Middle frontal gyrus (tissue), 1 donor: ENCODE measurements around the gene IGSF9.
"Not testable (repeated sequence)": the region's sequence is repeated elsewhere in the genome, so short reads cannot be mapped to it uniquely, and the experiment has no call there.

Experiments used
- DNase-seq: peaks from one replicate; pipeline ENCODE4 v3.0.0-alpha.2; 2015; ENCODE audit warnings: low spot score; ENCODE audit errors: extremely low spot score

IGSF9 gene

GRCh38 chr1:159899634-159900033, 45.8 kb downstream of the IGSF9 start:
- DNase-seq, result not testable (repeated sequence)

DNA sequence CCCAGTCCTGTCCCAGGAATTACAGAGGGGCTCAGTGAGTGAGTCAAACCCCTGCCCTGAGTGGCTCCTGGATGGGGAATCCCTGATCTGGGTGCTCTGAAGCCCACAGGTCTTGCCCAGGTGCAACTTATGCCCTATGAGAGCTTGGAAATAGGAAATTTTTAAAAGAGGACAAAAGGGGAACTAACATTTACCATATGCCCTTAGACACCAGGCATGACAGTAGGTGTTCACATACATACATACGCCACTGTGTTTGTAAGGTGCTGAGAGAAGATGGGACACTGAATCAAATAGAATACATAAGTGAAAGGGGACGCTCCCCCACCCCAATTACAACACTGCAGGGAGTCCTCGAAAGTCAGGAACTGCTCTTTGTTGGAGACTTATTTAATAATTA, 46.9 kb downstream of the IGSF9 start:
- no peak for DNase-seq

GRCh38 chr1:159897962-159898361, 47.5 kb downstream of the IGSF9 start:
- DNase-seq, result no peak

- no peak for DNase-seq
These were observed 48.9 kb downstream of the IGSF9 start for GRCh38 chr1:159896546-159896930.

- no peak for DNase-seq
These were observed 49.4 kb downstream of the IGSF9 start for GRCh38 chr1:159895836-159896545.

GRCh38 chr1:159895286-159895685, 50.1 kb downstream of the IGSF9 start:
- DNase-seq, result no peak

DNA sequence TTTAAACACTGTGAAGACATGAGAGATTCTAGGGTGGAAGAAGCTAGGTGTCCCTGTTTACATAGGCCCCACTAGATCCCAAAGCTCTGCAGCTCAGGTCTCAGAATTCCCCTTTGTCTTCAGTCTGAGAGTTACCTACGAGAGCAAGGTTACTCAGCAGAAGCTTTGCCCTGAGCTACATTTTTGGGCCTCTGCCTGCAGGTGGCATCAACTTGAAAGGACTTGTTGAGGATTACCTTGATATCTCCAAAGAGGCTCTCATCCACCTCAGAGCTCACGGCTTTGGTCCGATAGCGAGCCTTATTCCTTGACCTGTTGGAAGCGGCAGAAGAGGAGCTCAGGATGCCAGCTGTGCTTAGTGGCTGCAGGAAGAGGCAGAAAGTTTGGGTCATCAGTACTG, 52.5 kb downstream of the IGSF9 start:
- DNase-seq, result no peak

- peak; percentile 61 for DNase-seq
These were observed 53.9 kb downstream of the IGSF9 start for GRCh38 chr1:159891275-159892157.

GRCh38 chr1:159890390-159890789, 55.0 kb downstream of the IGSF9 start:
- DNase-seq, result no peak

DNA sequence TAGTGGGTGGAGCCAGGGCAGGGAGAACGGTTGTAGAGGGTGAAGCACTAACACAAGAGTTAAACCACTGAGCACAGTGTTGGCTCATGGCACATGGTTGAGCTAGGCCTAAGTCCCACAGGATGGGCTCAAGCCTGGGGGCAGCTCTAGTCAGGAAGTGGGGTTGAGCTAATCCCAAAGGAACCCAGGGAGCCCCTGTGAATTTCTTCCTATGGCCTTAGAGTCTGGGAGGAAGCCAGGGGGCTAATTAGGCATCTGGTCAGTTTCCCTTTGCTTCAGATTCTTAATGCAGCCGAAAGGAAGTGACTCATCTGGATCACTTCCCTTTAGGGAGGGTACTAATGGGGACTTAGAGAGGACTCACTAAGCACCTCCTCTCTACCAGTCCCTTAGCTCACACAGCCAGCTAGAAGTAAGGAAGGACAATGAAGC, 55.6 kb downstream of the IGSF9 start:
- no peak for DNase-seq

GRCh38 chr1:159889202-159889601, 56.2 kb downstream of the IGSF9 start:
- DNase-seq, result no peak

GRCh38 chr1:159884296-159884695, 61.1 kb downstream of the IGSF9 start:
- no peak for DNase-seq

DNA sequence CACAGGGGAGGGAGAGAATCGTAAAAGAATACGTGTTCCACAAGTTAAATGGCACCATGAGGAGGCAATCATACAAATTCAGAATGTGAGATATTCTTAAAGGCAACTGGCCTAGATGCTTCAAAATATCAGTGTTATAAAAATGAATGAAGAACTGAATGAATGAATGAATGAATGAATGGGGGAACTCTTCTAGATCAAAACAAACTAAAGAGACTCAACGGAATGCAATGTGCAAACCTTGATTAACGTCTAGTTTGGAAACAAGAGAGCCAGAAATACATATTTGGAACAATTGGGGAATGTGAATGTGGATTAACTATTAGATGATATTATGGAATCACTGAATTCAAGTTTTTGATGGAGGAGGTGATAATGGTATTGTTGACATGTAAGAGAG, 62.3 kb downstream of the IGSF9 start:
- no peak for DNase-seq

- no peak for DNase-seq
These were observed 62.9 kb downstream of the IGSF9 start for GRCh38 chr1:159882527-159882862.

DNA sequence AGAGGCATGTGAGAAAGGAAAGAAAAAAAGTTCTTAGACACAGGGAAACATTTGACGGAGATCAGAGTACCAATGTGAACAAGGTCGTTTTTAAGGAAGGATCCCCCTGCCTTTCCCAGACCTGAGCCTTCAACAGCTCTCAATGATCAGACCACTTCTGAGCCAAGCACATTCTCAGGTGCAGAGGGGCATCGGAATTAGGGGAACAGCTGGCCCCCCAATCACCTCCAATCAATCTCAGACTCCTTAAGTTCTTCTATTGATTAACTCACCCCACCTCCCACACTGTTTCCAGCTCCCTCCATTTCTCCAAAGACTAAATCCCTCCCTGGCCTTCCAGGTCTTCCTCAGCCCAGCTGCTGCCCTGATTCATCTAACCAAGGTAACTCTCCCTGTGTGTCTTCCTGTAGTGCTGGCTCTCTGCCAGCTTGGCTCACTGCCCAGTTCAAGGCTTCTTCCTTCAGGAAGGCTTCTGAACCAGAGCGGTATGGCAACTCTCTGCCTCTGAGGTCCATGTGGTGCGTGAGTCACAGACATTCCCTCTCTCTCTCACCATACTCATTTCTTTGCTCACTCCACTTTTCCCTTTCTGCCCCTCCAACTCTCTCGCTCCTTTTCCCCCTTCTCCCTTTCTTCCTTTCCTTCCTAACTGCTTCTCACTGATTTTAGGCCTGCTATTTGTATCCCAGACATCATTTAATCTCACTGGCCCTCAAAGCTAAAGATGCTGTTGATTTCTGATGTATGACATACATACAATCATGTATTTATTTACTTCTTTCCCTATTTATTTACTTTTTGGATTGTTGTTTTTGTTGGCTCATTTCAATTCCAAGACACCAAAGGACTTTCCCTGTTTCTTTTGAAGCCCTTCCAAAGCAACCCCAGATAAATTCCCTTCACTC, 63.5 kb downstream of the IGSF9 start:
- no peak for DNase-seq

DNA sequence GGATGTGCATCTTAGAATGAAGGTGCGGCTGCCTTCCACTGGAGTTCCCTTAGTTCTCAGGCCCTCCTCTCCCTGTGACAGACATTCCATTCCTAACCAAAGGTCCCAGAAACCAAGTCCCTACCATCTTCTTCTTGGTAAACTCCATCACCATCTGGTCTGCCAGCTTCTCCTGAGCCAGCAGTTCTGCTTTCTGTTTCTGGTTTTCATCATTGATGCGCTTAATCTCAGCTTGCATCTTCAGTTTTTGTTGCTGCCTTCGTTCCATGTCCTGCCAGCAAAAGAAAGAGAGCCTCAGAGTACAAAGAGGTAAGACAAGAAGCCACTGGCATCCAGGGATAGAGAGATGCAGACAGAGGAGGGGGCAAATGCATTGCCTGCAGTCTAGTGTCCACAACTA, 65.0 kb downstream of the IGSF9 start:
- no peak for DNase-seq

GRCh38 chr1:159879977-159880376, 65.4 kb downstream of the IGSF9 start:
- DNase-seq, result no peak

DNA sequence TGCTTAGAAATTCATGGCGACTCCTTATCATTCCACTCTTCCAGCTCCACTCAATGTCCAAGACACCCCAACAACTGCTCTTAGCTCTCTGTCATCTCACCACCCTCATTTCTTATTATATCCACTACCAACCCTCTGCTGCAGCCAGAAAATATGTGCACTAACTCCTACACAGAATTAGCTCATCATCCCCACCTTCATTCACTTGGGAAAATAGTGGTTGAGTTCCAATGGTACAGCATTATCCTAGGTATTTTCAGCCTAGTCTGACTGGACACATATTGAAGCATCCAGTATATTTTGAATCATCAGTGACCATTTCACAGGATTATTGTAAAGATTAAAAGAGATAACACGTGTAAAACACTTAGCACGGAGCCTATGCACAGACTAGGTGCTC, 66.3 kb downstream of the IGSF9 start:
- no peak for DNase-seq

DNA sequence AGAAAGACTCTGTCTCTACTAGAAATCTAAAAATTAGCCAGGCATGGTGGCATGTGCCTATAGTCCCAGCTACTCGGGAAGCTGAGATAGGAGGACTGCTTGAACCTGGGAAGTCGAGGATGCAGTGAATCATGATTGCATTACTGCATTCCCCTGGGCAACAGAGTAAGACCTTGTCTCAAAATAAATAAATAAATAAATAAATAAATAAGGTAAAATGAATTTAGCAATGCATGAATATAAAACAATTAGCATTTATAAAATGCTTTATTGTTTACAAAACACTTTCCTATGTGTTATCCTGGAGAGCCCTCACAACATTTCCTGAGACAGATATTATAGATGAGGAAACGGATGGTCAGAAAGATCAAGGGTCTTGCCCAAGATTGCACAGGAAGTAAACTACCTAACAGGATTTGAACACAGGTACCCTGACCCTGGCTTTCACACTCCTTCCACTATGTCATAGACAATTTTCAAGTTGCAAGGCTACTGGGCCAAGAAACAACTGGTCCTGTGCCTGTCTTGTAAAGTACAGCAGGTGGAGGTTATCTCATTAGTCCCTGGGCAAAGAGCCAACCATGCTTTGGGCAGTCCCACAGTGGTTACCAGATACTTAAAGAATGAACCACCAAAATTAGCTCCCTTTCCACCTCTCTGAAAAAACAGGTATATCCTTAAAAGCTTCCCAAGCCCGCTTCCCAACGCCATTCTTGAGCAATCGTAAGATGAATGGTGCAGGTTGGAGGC, 67.5 kb downstream of the IGSF9 start:
- no peak for DNase-seq
